H1 (cell line): ENCODE data around the gene ZNF106. TPM values are rescaled to one million over a fixed set of nuclear protein-coding genes. Genes with fewer than 3 reads are reported as not detected.
A peak's percentile ranks its signal among the peaks of the same experiment; 100 is the strongest.

Experiments used
- CTCF ChIA-PET: fragments of 300-600 bp; sonication (Branson Sonifier 250); formaldehyde crosslinking; loops from one replicate; lab custom pipeline; 2021; ENCODE audit not compliant: partially characterized antibody; lab: Charles Lee
- POLR2A ChIA-PET: fragments of 300-600 bp; sonication (Branson Sonifier 250); formaldehyde crosslinking; loops from one replicate; lab custom pipeline; 2021; ENCODE audit warnings: inconsistent platforms; ENCODE audit not compliant: partially characterized antibody; lab: Charles Lee
- DNase-seq, 2 experiments: peaks; one replicate each; pipeline versions ENCODE4 v3.0.0 to v3.0.0-alpha.2; 2010 to 2022; ENCODE audit warnings: low spot score in 2 of 2, low read depth in 1 of 2, mixed read lengths in 1 of 2
- FAIRE-seq: peaks from 2 replicates; lab custom pipeline; 2011; peaks lifted over from hg19 to GRCh38; lab: Jason Lieb, UNC
- H2AFZ ChIP-seq: 2 replicates; pipeline ENCODE4 v1.8.1; 2012; ENCODE audit warnings: low read length, inconsistent platforms
- H2AK5ac ChIP-seq: 2 replicates; pipeline ENCODE4 v1.6.1; 2013; ENCODE audit warnings: low read depth, low read length
- H2BK120ac ChIP-seq: replicated peaks from 2 replicates; pipeline ENCODE3; 2013; ENCODE audit warnings: low read depth, low read length, inconsistent platforms
- H2BK12ac ChIP-seq: 2 replicates; pipeline ENCODE4 v1.6.1; 2013; ENCODE audit warnings: low read depth, low read length
- H2BK15ac ChIP-seq: 2 replicates; pipeline ENCODE4 v1.6.1; 2013; ENCODE audit warnings: low read length
- H2BK20ac ChIP-seq: 2 replicates; pipeline ENCODE4 v1.6.1; 2013; ENCODE audit warnings: low read length
- H2BK5ac ChIP-seq: 2 replicates; pipeline ENCODE4 v1.6.1; 2013; ENCODE audit warnings: low read depth, low read length
- H3K14ac ChIP-seq: 2 replicates; pipeline ENCODE4 v1.6.1; 2013; ENCODE audit warnings: inconsistent platforms; ENCODE audit not compliant: insufficient read length
- H3K18ac ChIP-seq: 2 replicates; pipeline ENCODE4 v1.6.1; 2013; ENCODE audit warnings: low read length; ENCODE audit errors: extremely low read depth
- H3K23ac ChIP-seq: 2 replicates; pipeline ENCODE4 v1.6.1; 2013; ENCODE audit warnings: inconsistent platforms; ENCODE audit not compliant: insufficient read length
- H3K23me2 ChIP-seq: 2 replicates; pipeline ENCODE4 v1.6.1; 2013; ENCODE audit warnings: low read depth, low read length
- H3K27ac ChIP-seq: 2 replicates; pipeline ENCODE4 v1.6.1; 2011; ENCODE audit warnings: low read depth, low read length, inconsistent platforms
- H3K27me3 ChIP-seq, 4 experiments: replicated peaks in 1 of 4; 1 replicate in 1 of 4; 2 replicates in 3 of 4; pipeline versions ENCODE4 v1.6.1 to v1.8.1; 2011 to 2013; ENCODE audit warnings: low read length in 3 of 4, mild to moderate bottlenecking in 3 of 4, inconsistent platforms in 2 of 4, mixed read lengths in 2 of 4, moderate library complexity in 1 of 4; ENCODE audit not compliant: control insufficient read depth in 3 of 4, insufficient read depth in 3 of 4; ENCODE audit errors: extremely low read depth in 1 of 4
- H3K36me3 ChIP-seq, 4 experiments: 2 replicates each; pipeline versions ENCODE4 v1.6.1 to v1.8.1; 2011 to 2013; ENCODE audit warnings: mild to moderate bottlenecking in 4 of 4, low read length in 3 of 4, moderate library complexity in 2 of 4, control low read depth in 1 of 4, inconsistent platforms in 1 of 4; ENCODE audit not compliant: insufficient read depth in 4 of 4, control insufficient read depth in 2 of 4
- H3K4ac ChIP-seq: replicated peaks from 2 replicates; pipeline ENCODE3; 2013; ENCODE audit warnings: low read length, low read depth, mixed read lengths, inconsistent platforms; ENCODE audit not compliant: insufficient read length
- H3K4me1 ChIP-seq, 4 experiments: replicated peaks in 1 of 4; 1 replicate in 1 of 4; 2 replicates in 3 of 4; pipeline versions ENCODE4 v1.6.1 to v1.8.1; 2011 to 2013; ENCODE audit warnings: low read length in 3 of 4, inconsistent platforms in 2 of 4, mixed read lengths in 1 of 4; ENCODE audit not compliant: insufficient read depth in 4 of 4, control insufficient read depth in 3 of 4
- H3K4me2 ChIP-seq, 2 experiments: 2 replicates each; pipeline versions ENCODE4 v1.6.1 to v1.8.1; 2011 to 2013; ENCODE audit warnings: low read depth in 2 of 2, low read length in 2 of 2, control low read depth in 1 of 2, inconsistent platforms in 1 of 2, mild to moderate bottlenecking in 1 of 2; ENCODE audit not compliant: insufficient read depth in 1 of 2
- H3K4me3 ChIP-seq, 4 experiments: fragments of 200-600, 300-600 bp in 1 of 4; sonication (generic), shearing (Covaris generic), sonication (Bioruptor Twin) in 1 of 4; 2 replicates each; pipeline versions ENCODE4 v1.5.1 to v1.8.1; 2011 to 2016; ENCODE audit warnings: low read length in 4 of 4, low read depth in 3 of 4, control low read depth in 2 of 4, inconsistent platforms in 2 of 4, mild to moderate bottlenecking in 2 of 4, mixed read lengths in 1 of 4, moderate library complexity in 1 of 4; ENCODE audit not compliant: insufficient read depth in 2 of 4; ENCODE audit errors: extremely low read depth in 1 of 4
- H3K56ac ChIP-seq: replicated peaks from 2 replicates; pipeline ENCODE3; 2013; ENCODE audit warnings: low read depth, mild to moderate bottlenecking, mixed read lengths, low read length, inconsistent platforms; ENCODE audit not compliant: insufficient read length
- H3K79me1 ChIP-seq: 2 replicates; pipeline ENCODE4 v1.6.1; 2013; ENCODE audit warnings: low read depth, low read length, control low read depth
- H3K79me2 ChIP-seq, 2 experiments: 2 replicates each; pipeline versions ENCODE4 v1.6.1 to v1.8.1; 2012 to 2013; ENCODE audit warnings: low read length in 2 of 2, mild to moderate bottlenecking in 2 of 2, inconsistent platforms in 1 of 2; ENCODE audit not compliant: insufficient read depth in 2 of 2, control insufficient read depth in 1 of 2
- H3K9ac ChIP-seq, 4 experiments: replicated peaks in 1 of 4; 1 replicate in 1 of 4; 2 replicates in 3 of 4; pipeline versions ENCODE4 v1.6.1 to v1.8.1; 2011 to 2013; ENCODE audit warnings: low read depth in 3 of 4, low read length in 3 of 4, control low read depth in 2 of 4, mild to moderate bottlenecking in 2 of 4, moderate library complexity in 2 of 4, inconsistent platforms in 1 of 4; ENCODE audit errors: extremely low read depth in 1 of 4
- H3K9me3 ChIP-seq, 2 experiments: 2 replicates each; pipeline versions ENCODE4 v1.6.1 to v1.8.1; 2012 to 2013; ENCODE audit warnings: mild to moderate bottlenecking in 2 of 2, moderate library complexity in 2 of 2, control low read depth in 1 of 2, inconsistent platforms in 1 of 2, low read depth in 1 of 2, low read length in 1 of 2, mixed read lengths in 1 of 2; ENCODE audit not compliant: insufficient read depth in 2 of 2
- H4K20me1 ChIP-seq, 2 experiments: replicated peaks in 1 of 2; 2 replicates each; pipeline versions ENCODE3 to v1.8.1; 2011 to 2013; ENCODE audit warnings: inconsistent platforms in 2 of 2, low read length in 2 of 2, mild to moderate bottlenecking in 1 of 2; ENCODE audit not compliant: insufficient read depth in 2 of 2, control insufficient read depth in 1 of 2
- H4K5ac ChIP-seq: 2 replicates; pipeline ENCODE4 v1.6.1; 2013; ENCODE audit warnings: low read length, low read depth, mixed read lengths, inconsistent platforms; ENCODE audit not compliant: insufficient read length
- H4K8ac ChIP-seq: 2 replicates; pipeline ENCODE4 v1.8.0; 2013; ENCODE audit warnings: mild to moderate bottlenecking, moderate library complexity, low read length, inconsistent platforms; ENCODE audit not compliant: insufficient read depth; ENCODE audit errors: extremely low read depth
- H4K91ac ChIP-seq: replicated peaks from 2 replicates; pipeline ENCODE3; 2013; ENCODE audit warnings: low read length, mixed read lengths, inconsistent platforms; ENCODE audit not compliant: insufficient read length
- CEBPB ChIP-seq: IDR thresholded peaks from 2 replicates; pipeline ENCODE4 v1.6.1; 2012; ENCODE audit warnings: low read depth, low read length
- FOSL1 ChIP-seq: IDR thresholded peaks from 2 replicates; pipeline ENCODE4 v1.6.1; 2011; ENCODE audit warnings: mild to moderate bottlenecking, low read depth, low read length, moderate library complexity; ENCODE audit not compliant: insufficient read depth
- GABPA ChIP-seq: IDR thresholded peaks from 2 replicates; pipeline ENCODE4 v1.6.1; 2011; ENCODE audit warnings: mild to moderate bottlenecking, low read length, moderate library complexity, borderline replicate concordance; ENCODE audit not compliant: insufficient read depth
- GTF2F1 ChIP-seq: IDR thresholded peaks from 2 replicates; pipeline ENCODE4 v1.6.1; 2012; ENCODE audit warnings: low read depth, low read length, improper control_type of control experiment, borderline replicate concordance
- JUN ChIP-seq: IDR thresholded peaks from 2 replicates; pipeline ENCODE4 v1.6.1; 2011; ENCODE audit warnings: low read depth, mild to moderate bottlenecking, improper control_type of control experiment, low read length
- PHF8 ChIP-seq: fragments of 200-600 bp; sonication (generic); conservative IDR thresholded peaks from 2 replicates; pipeline ENCODE4 v1.7.1; 2012; ENCODE audit warnings: low read depth, mild to moderate bottlenecking, inconsistent platforms, low read length, moderate library complexity
- RFX5 ChIP-seq: IDR thresholded peaks from 2 replicates; pipeline ENCODE4 v1.6.1; 2011; ENCODE audit warnings: low read depth, low read length, improper control_type of control experiment, borderline replicate concordance
- SIX5 ChIP-seq: IDR thresholded peaks from 2 replicates; pipeline ENCODE4 v1.6.1; 2011; ENCODE audit warnings: mild to moderate bottlenecking, low read depth, low read length
- SRF ChIP-seq: IDR thresholded peaks from 2 replicates; pipeline ENCODE4 v1.6.1; 2011; ENCODE audit warnings: mild to moderate bottlenecking, low read depth, low read length, moderate library complexity
- TAF7 ChIP-seq: optimal IDR thresholded peaks from 2 replicates; pipeline ENCODE3; 2011; ENCODE audit warnings: low read depth, mild to moderate bottlenecking, inconsistent platforms, low read length, moderate library complexity, borderline replicate concordance
- TCF12 ChIP-seq: IDR thresholded peaks from 2 replicates; pipeline ENCODE4 v1.6.1; 2011; ENCODE audit warnings: low read depth, mild to moderate bottlenecking, low read length
- YY1 ChIP-seq: IDR thresholded peaks from 2 replicates; pipeline ENCODE4 v1.6.1; 2011; ENCODE audit warnings: low read depth, mild to moderate bottlenecking, low read length
- WGBS, 2 experiments: shearing (Covaris generic) in 1 of 2; methylation state at CpG; one replicate each; pipeline versions ENCODE4 v1.1.6 to v1.1.7; 2013 to 2015; ENCODE audit warnings: low lambda C conversion rate in 2 of 2, mixed read lengths in 2 of 2, inconsistent platforms in 1 of 2, low coverage in 1 of 2, missing lambda C conversion rate in 1 of 2; ENCODE audit not compliant: insufficient replicate concordance in 2 of 2, insufficient coverage in 1 of 2, insufficient read length in 1 of 2; ENCODE audit errors: extremely low coverage in 1 of 2, missing lambda C conversion rate in 1 of 2; 5-methylcytosine and 5-hydroxymethylcytosine counted together
- polyA plus RNA-seq, 7 experiments: library from polyadenylated mRNA; depleted of rRNA in 3 of 7; stranded (reverse) in 5 of 7; unstranded in 2 of 7; fragments of >200 nt in 5 of 7; fragments of 200-250 nt in 2 of 7; gene quantifications; 1 replicate in 5 of 7; 2 replicates in 1 of 7; 4 replicates in 1 of 7; pipeline versions ENCODE4 v1.2.1 to v1.2.3, GENCODE V29; 2011 to 2013; ENCODE audit warnings: missing spikeins in 2 of 7, mixed read lengths in 2 of 7
- total RNA-seq: library from RNA; stranded (reverse); fragmentation: NEBNext Ultra II Directional; extraction: Animal tissue kit (Norgen Biotek cat#: 25700); gene quantifications from 2 replicates; pipeline ENCODE4 v1.2.1, GENCODE V29; 2021

Gene ZNF106
- total and polyA plus RNA-seq, 2 of the 8 experiments (the other 6 are each of a cell fraction or from before 2014, with no cell fraction given), result 18.2 to 62.0 TPM

DNA sequence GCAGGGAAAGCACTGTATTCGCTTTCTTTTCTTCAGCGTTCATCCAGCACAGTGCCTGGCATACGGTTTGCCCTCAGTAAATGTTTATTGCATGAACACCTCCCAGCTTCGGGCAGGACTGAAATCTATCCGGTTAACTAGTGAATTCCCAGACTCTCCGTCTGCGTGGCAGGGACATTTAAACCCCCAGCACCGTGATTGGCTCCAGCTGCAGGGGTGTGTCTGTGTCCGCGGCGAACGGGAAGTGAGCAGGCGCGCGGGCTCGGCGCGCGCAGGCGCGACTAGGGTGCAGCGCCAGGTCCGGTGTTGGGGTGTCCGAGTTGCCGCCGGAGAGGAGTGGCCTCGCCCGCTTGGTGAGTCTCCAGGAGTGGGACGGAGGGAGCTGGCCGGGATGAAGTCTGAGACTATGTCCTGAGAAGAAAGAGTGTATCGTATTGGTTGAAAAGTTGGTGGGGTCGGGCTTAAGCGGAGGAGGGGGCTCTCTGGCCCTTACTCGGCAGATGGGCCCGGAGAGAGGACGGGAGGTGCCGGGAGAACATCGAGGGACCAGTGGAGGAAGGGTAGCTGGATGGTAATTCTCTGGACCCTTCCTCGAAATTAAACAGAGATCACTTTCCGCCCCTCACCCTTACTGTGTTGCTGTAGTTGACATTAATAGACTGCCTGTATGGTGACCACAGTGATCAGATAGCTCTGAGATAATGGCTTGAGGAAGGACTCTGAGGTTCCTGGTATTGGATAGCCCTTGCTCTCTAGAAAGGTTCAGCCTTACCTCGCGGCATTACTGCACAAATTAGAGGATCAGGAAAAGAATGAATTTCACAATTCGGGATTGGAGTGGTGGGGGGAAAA lies 4.6 kb upstream of the ZNF106 start, which contains the start of gene SNAP23:
SNAP23 (plus strand) TSS at position 274 of the 852 bp plus-strand sequence. CDS start 16,213 bp downstream, outside the sequence.
- H3K23ac ChIP-seq, result no peak within 1 kb of the TSS
- H3K79me2 ChIP-seq, result peaks cover 0 to 41% of the 10 kb centered on the region in 2 experiments; a peak in 2 of 4 replicates
- no peak within 1 kb of the TSS for H3K14ac ChIP-seq
- peak within 1 kb of the TSS; percentile 39; the same call in 1 of the 2 replicates for H3K27ac ChIP-seq
- H3K23me2 ChIP-seq, result peaks cover 7% of the 10 kb centered on the region; the same call in 1 of the 2 replicates
- H2AFZ ChIP-seq, result peak within 1 kb of the TSS; percentile 54; the same call in 1 of the 2 replicates
- H4K91ac ChIP-seq, result no peak within 1 kb of the TSS
- no peaks in the 10 kb centered on the region for H3K9me3 ChIP-seq
- H3K56ac ChIP-seq, result peak within 1 kb of the TSS; percentile 87
- 4% methylated on average over 36 of the region's 43 CpGs; no CpG with 5 or more reads in 1 of the 2 experiments for WGBS, 2 experiments
- H3K79me1 ChIP-seq, result no peaks in the 10 kb centered on the region
- H3K27me3 ChIP-seq, result no peaks in the 10 kb centered on the region
- no peak within 1 kb of the TSS for H2BK20ac ChIP-seq
- H2BK120ac ChIP-seq, result no peak within 1 kb of the TSS
- no peak within 1 kb of the TSS for H2BK12ac ChIP-seq
- H3K9ac ChIP-seq, result peak within 1 kb of the TSS; percentile 66 to 89 (median 80)
- H2BK5ac ChIP-seq, result peak within 1 kb of the TSS; percentile 60; the same call in 1 of the 2 replicates
- DNase-seq, result peak; percentile 76 to 90
- H3K4ac ChIP-seq, result no peak within 1 kb of the TSS
- ChIA-PET POLR2A (interaction anchor here (0.7 to 2.0 kb wide), 9 partner anchors 9 to 222 kb away, joined by 3 to 9 read pairs (median 4); partner anchors contain the start of genes GANC and TMEM87A), CTCF (interaction anchor here (0.6 to 1.0 kb wide), 2 partner anchors 30 to 70 kb away, joined by 3 to 7 read pairs; no protein-coding TSS in a partner anchor)
- peaks cover 0 to 5% (median 1%) of the 10 kb centered on the region in 4 experiments; a peak in 4 of 7 replicates for H3K4me1 ChIP-seq
- H4K5ac ChIP-seq, result no peak within 1 kb of the TSS
- no peak within 1 kb of the TSS for H2AK5ac ChIP-seq
- FAIRE-seq, result no peak
- H3K36me3 ChIP-seq, result no peaks in the 10 kb centered on the region
- H2BK15ac ChIP-seq, result no peak within 1 kb of the TSS
- peaks cover 0 to 1% of the 10 kb centered on the region in 2 experiments for H4K20me1 ChIP-seq
- peak within 1 kb of the TSS; percentile 74; the same call in 1 of the 2 replicates for H4K8ac ChIP-seq
- H3K4me3 ChIP-seq, result peak within 1 kb of the TSS; percentile 71 to 98 (median 88)
- peak within 1 kb of the TSS; percentile 61 to 78 for H3K4me2 ChIP-seq
- H3K18ac ChIP-seq, result peak within 1 kb of the TSS; percentile 53
- peak; percentile 41 for TF ChIP-seq TAF7
- TF ChIP-seq CEBPB, result no peak
- TF ChIP-seq GABPA, result no peak
- TF ChIP-seq PHF8, result peak; percentile 67
- TF ChIP-seq RFX5, result no peak
- TF ChIP-seq FOSL1, result no peak
- no peak for TF ChIP-seq SRF
- no peak for TF ChIP-seq YY1
- no peak for TF ChIP-seq SIX5
- no peak for TF ChIP-seq TCF12
- TF ChIP-seq JUN, result no peak
- TF ChIP-seq GTF2F1, result no peak
